KMS-11 (cell line): ENCODE data around the gene FNBP1.
"Not testable (repeated sequence)": the region's sequence is repeated elsewhere in the genome, so short reads cannot be mapped to it uniquely, and the experiment has no call there.

Experiments
- H2AFZ ChIP-seq: fragments of 200-600 bp; sonication (generic); 2 replicates; pipeline ENCODE4 v1.6.1; 2016; ENCODE audit warnings: antibody characterized with exemption, mixed run types, low read depth
- H3K27ac ChIP-seq: fragments of 200-600 bp; sonication (generic); 2 replicates; pipeline ENCODE4 v1.6.1; 2016; ENCODE audit warnings: mild to moderate bottlenecking, mixed run types
- H3K27me3 ChIP-seq: fragments of 200-600 bp; sonication (generic); 2 replicates; pipeline ENCODE4 v1.6.1; 2017; ENCODE audit warnings: mild to moderate bottlenecking, low read depth, mixed run types, moderate library complexity; ENCODE audit not compliant: insufficient read depth
- H3K36me3 ChIP-seq: fragments of 200-600 bp; sonication (generic); 2 replicates; pipeline ENCODE4 v1.6.1; 2017; ENCODE audit warnings: mild to moderate bottlenecking, mixed run types; ENCODE audit not compliant: insufficient read depth
- H3K4me1 ChIP-seq: fragments of 200-600 bp; sonication (generic); 2 replicates; pipeline ENCODE4 v1.6.1; 2016; ENCODE audit warnings: mild to moderate bottlenecking, low read depth, mixed run types; ENCODE audit not compliant: poor library complexity, severe bottlenecking
- H3K4me2 ChIP-seq: fragments of 200-600 bp; sonication (generic); 2 replicates; pipeline ENCODE4 v1.7.0; 2016; ENCODE audit warnings: mild to moderate bottlenecking, mixed run types
- H3K4me3 ChIP-seq: fragments of 200-600 bp; sonication (generic); IDR thresholded peaks from 2 replicates; pipeline ENCODE4 v1.6.1; 2017; ENCODE audit warnings: low read depth, low read length, mixed read lengths; ENCODE audit not compliant: insufficient read depth
- H3K79me2 ChIP-seq: fragments of 200-600 bp; sonication (generic); 2 replicates; pipeline ENCODE4 v1.6.1; 2016; ENCODE audit warnings: low read depth, mixed run types; ENCODE audit not compliant: insufficient read depth
- H3K9ac ChIP-seq: fragments of 200-600 bp; sonication (generic); 2 replicates; pipeline ENCODE4 v1.6.1; 2016; ENCODE audit warnings: mild to moderate bottlenecking, mixed run types
- H4K20me1 ChIP-seq: fragments of 200-600 bp; sonication (generic); 2 replicates; pipeline ENCODE4 v1.6.1; 2016; ENCODE audit warnings: mild to moderate bottlenecking, mixed run types; ENCODE audit not compliant: insufficient read depth
- CTCF ChIP-seq: fragments of 200-600 bp; sonication (generic); conservative IDR thresholded peaks from 2 replicates; pipeline ENCODE4 v1.6.1; 2017; ENCODE audit warnings: low read depth, mild to moderate bottlenecking, antibody characterized with exemption, low read length, moderate library complexity, mixed read lengths

The FNBP1 gene

GRCh38 chr9:129987941-129988340 is 55.0 kb downstream of the FNBP1 start:
- Histone ChIP-seq H3K4me2 (no peak overlapping the region), H3K9ac (no peak overlapping the region)

GRCh38 chr9:129987047-129987446 is 55.9 kb downstream of the FNBP1 start:
- Histone ChIP-seq H2AFZ (no peak overlapping the region), H3K4me1 (peaks cover 16% of the 10 kb centered on the region), H4K20me1 (no peaks in the 10 kb centered on the region), H3K4me2 (no peak overlapping the region), H3K79me2 (peaks cover 14% of the 10 kb centered on the region; the same call in 1 of the 2 replicates), H3K4me3 (no peak overlapping the region), H3K36me3 (no peaks in the 10 kb centered on the region), H3K27ac (no peak overlapping the region), H3K27me3 (no peaks in the 10 kb centered on the region), H3K9ac (no peak overlapping the region)
- no peak for TF ChIP-seq CTCF

More at GRCh38 chr9:129987941-129988340, 55.0 kb downstream of the FNBP1 start:
- H3K4me3 ChIP-seq = no peak overlapping the region
- no peaks in the 10 kb centered on the region for H3K36me3 ChIP-seq
- no peaks in the 10 kb centered on the region for H3K27me3 ChIP-seq
- peaks cover 16% of the 10 kb centered on the region for H3K4me1 ChIP-seq
- no peak overlapping the region for H3K27ac ChIP-seq
- no peak for TF ChIP-seq CTCF
- H4K20me1 ChIP-seq = no peaks in the 10 kb centered on the region
- peaks cover 17% of the 10 kb centered on the region; the same call in 1 of the 2 replicates for H3K79me2 ChIP-seq
- H2AFZ ChIP-seq = no peak overlapping the region

GRCh38 chr9:129984589-129984988 is 58.4 kb downstream of the FNBP1 start:
- H3K27me3 ChIP-seq, H3K27ac ChIP-seq, H3K36me3 ChIP-seq, H4K20me1 ChIP-seq, H3K9ac ChIP-seq, H2AFZ ChIP-seq, H3K4me3 ChIP-seq, H3K4me1 ChIP-seq, H3K4me2 ChIP-seq: not testable (repeated sequence)
- peaks cover 12% of the 10 kb centered on the region; the same call in 1 of the 2 replicates for H3K79me2 ChIP-seq

- Histone ChIP-seq H3K27me3 (no peaks in the 10 kb centered on the region), H3K27ac (no peak overlapping the region), H3K4me1 (peaks cover 6% of the 10 kb centered on the region), H3K9ac (no peak overlapping the region), H3K79me2 (peaks cover 12% of the 10 kb centered on the region; the same call in 1 of the 2 replicates), H3K4me3 (no peak overlapping the region), H4K20me1 (no peaks in the 10 kb centered on the region), H3K4me2 (no peak overlapping the region), H2AFZ (no peak overlapping the region), H3K36me3 (no peaks in the 10 kb centered on the region)
- no peak for TF ChIP-seq CTCF
Measured at GRCh38 chr9:129983891-129984290, 59.1 kb downstream of the FNBP1 start.

- no peaks in the 10 kb centered on the region for H3K27me3 ChIP-seq
- H3K9ac ChIP-seq = no peak overlapping the region
- no peaks in the 10 kb centered on the region for H3K4me1 ChIP-seq
- peaks cover 12% of the 10 kb centered on the region; the same call in 1 of the 2 replicates for H3K79me2 ChIP-seq
- no peak overlapping the region for H3K27ac ChIP-seq
- no peak overlapping the region for H3K4me3 ChIP-seq
- H2AFZ ChIP-seq = no peak overlapping the region
- H4K20me1 ChIP-seq = no peaks in the 10 kb centered on the region
- TF ChIP-seq CTCF = no peak
- no peak overlapping the region for H3K4me2 ChIP-seq
- no peaks in the 10 kb centered on the region for H3K36me3 ChIP-seq
Measured at GRCh38 chr9:129981180-129981907, 61.6 kb downstream of the FNBP1 start.

GRCh38 chr9:129980224-129980623 is 62.8 kb downstream of the FNBP1 start:
- H2AFZ ChIP-seq, H4K20me1 ChIP-seq, H3K36me3 ChIP-seq, H3K4me1 ChIP-seq, H3K27ac ChIP-seq, H3K4me3 ChIP-seq, H3K27me3 ChIP-seq, H3K9ac ChIP-seq, H3K4me2 ChIP-seq: not testable (repeated sequence)
- H3K79me2 ChIP-seq = peaks cover 12% of the 10 kb centered on the region; the same call in 1 of the 2 replicates
